ENCODE data around the gene C12orf43.

DNA sequence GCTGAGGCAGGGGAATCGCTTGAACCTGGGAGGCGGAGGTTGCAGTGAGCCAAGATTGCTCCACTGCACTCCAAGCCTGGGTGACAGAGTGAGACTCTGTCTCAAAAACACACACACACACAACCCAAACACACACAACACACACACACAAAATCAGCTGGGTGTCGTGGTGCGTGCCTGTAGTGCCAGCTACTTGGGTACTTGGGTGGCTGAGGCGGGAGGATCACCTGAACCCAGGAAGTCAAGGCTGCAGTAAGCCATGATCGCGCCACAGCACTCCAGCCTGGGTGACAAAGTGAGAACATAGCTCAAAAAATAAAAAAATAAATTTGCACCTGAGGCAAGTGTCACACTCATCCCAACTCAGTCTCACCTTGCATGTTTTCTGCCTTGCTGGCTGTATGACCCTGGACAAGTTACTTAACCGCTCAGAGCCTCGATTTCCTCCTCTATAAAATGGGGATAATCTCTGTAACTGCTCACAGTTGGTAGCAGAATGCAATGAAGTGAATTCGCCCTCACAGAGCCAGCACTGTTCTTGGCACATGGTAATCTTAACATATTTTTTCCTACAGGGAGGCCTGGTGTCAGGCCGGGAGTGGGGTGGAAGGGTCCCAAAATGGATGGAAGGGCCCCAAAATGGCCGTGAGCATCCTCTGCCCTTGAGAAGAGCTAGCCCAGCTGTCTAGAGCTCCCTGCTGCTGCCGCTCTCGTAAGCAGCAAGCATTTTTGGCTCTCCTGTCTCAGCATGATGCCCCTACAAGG is 38.6 kb downstream of the C12orf43 start:
- no peak for TF ChIP-seq FOXA1 (IDR thresholded peaks at IDR 0.05)
- TF ChIP-seq ELF4 (IDR thresholded peaks at IDR 0.05), result no peak

All from HEK293T (cell line).